GM19324 (cell line): Measurements from ENCODE around the gene PAK1IP1.
A peak's percentile ranks its signal among the peaks of the same experiment; 100 is the strongest.
"Not testable (repeated sequence)": the region's sequence is repeated elsewhere in the genome, so short reads cannot be mapped to it uniquely, and the experiment has no call there.

Source experiments
- ATAC-seq: cut with Tn5 transposase; IDR thresholded peaks from one replicate; pipeline ENCODE4 v1.9.1; 2021; ENCODE audit warnings: mild to moderate bottlenecking, moderate library complexity; ENCODE audit not compliant: unreplicated experiment, low FRiP score

PAK1IP1 gene, protein sequence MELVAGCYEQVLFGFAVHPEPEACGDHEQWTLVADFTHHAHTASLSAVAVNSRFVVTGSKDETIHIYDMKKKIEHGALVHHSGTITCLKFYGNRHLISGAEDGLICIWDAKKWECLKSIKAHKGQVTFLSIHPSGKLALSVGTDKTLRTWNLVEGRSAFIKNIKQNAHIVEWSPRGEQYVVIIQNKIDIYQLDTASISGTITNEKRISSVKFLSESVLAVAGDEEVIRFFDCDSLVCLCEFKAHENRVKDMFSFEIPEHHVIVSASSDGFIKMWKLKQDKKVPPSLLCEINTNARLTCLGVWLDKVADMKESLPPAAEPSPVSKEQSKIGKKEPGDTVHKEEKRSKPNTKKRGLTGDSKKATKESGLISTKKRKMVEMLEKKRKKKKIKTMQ

DNA sequence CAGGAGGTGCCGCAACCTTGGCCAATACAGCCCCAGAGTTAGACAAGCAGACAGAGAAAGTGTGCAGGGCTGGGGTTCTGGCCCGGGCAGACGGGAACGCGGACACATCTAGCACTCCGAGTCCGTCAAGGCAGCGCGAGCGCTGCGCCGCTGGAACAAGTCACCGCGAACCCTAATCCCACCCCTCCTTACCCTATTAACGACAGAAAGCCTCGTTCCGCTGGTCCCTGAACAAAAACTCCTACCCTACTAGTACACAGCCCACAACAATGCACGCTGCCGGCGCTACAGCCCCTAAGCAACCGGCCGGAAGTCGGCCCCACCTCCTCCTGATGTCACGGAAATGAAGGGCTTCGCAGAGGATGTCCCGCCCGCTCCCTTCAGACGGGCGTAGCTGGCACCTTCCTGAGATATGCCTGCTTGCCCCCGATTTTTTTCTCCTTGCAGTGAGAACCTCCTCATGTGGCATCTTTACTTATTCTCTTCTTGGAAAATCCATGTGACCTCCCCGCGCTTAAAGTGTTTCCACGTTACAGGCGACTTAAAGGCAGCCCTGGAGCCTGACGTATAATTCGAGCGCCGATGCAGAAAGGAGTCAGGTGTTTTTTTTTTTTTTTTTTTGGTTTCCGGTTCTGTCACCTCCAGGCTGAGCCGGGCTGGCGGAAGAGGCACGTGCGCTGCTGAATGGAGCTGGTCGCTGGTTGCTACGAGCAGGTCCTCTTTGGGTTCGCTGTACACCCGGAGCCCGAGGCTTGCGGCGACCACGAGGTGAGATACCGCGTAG is at the start of gene PAK1IP1, which contains the start of gene C6orf52:
Gene PAK1IP1 (plus strand): TSS at position 671 of the 784 bp plus-strand sequence. CDS start 14 bp downstream, at position 685.
Gene C6orf52 (minus strand): TSS at position 315 of the 784 bp plus-strand sequence. CDS start 7,066 bp downstream, outside the sequence.
- peak; percentile 99 for ATAC-seq

DNA sequence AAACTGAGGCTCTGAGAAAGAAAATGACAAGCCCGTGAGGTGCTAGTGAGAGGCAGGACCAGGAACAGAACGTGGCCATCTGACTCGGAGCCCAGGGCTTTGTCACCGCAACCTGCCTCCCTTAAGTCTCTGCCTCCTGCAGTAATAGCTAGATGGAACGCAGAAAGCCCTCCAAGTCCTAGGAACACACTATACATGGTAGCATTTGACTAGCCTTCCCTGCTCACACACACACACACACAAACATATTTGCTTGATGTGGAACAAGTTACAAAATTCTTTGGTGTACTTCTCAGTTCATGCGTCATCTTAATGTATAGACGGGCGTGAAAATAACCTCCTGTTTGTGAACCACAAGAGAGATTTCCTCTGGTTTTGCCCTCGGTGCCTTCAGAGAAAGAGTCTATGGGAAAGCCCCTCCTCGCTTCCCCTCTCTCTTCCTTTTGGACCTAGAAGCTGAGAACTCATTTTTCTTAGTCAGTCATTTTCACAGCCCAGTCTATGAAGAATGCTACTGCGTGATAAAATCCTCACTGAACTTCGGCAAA is 39.2 kb upstream of the PAK1IP1 start:
- ATAC-seq: no peak

DNA sequence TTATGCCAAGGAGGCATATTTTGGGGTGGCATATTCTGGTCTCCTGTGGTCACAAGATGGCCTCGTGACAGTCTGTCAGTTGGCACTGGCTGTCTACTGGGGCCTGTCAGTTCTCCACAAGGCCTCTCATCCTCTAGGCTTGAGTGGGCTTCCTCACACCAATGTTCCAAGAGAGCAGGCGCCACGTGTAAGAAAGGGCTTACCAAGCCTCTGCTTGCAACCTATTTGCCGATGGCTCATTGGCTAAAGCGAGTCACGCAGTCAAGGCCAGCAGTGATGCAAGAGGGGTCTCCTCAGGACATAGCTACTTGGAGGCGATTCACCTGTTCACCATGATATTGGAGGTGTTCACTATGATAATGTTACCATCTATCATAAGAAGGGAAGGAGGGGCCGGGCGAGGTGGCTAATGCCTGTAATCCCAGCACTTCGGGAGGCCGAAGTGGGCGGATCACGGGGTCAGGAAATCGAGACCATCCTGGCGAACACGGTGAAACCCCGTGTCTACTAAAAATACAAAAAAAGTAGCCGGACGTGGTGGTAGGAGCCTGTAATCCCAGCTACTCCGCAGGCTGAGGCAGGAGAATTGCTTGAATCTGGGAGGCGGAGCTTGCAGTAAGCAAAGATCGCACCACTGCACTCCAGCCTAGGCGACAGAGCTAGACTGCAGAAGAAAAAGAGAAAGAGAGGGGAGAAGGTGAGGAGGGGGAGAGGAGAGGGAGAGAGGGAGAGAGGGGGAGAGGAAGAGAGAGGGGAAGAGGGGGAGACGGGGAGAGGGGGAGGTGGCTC is 35.7 kb upstream of the PAK1IP1 start:
- no peak for ATAC-seq

DNA sequence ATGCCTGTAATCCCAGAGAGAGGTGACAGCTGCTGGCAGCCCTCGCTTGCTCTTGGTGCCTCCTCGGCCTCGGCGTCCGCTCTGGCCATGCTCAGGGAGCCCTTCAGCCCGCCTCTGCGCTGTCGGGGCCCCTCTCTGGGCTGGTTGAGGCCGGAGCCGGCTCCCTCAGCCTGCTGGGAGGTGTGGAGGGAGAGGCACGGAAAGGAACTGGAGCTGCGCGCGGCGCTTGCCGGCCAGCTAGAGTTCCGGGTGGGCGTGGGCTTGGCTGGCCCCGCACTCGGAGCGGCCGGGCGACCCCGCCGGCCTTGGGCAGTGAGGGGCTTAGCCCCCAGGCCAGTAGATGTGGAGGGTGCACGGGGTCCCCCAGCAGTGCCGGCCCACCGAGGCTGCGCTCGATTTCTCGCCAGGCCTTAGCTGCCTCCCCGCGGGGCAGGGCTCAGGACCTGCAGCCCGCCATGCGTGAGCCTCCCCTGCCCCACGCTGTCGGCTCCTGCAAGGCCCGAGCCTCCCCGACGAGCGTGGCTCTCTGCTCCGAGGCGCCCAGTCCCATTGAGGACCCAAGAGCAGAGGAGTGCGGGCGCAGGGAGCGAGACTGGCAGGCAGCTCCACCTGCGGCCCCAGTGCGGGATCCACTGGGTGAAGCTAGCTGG is 34.9 kb upstream of the PAK1IP1 start:
- ATAC-seq: no peak

DNA sequence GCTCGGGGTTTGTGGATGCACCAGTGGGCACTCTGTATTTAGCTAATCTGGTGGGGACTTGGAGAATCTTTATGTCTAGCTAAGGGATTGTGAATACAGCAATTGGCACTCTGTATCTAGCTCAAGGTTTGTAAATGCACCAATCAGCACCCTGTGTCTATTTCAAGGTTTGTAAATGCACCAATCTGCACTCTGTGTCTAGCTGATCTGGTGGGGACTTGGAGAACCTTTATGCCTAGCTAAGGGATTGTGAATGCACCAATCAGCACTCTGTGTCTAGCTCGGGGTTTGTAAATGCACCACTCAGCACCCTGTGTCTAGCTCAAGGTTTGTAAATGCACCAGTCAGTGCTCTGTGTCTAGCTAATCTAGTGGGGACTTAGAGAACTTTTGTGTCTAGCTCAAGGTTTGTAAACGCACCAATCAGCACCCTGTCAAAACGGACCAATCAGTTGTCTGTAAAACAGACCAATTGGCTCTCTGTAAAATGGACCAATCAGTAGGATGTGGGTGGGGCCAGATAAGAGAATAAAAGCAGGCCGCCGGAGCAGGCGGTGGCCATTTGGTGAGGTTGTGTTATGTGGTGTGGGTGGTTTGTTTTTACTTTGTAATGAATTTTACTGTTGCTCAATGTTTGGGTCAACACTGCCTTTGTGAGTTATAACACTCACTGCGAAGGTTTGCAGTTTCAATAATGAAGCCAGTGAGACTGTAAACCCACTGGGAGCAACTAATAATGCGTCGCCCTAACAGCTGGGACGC is 34.2 kb upstream of the PAK1IP1 start:
- ATAC-seq: not testable (repeated sequence)

DNA sequence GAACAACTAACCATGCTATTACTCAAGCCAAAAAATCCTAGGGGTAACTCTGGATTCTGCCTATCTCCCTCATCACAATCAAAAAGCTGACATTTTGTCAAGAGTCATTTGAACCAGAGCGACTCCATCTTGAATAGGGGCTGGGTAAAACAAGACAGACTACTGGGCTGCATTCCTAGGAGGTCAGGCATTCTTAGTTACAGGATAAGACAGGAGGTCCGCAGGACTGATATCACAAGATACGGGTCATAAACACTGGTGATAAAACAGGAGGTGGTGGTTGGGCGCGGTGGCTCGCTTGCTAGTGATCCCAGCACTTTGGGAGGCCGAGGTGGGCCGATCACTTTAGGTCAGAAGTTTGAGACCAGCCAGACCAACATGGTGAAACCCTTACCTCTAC is 32.6 kb upstream of the PAK1IP1 start:
- no peak for ATAC-seq

DNA sequence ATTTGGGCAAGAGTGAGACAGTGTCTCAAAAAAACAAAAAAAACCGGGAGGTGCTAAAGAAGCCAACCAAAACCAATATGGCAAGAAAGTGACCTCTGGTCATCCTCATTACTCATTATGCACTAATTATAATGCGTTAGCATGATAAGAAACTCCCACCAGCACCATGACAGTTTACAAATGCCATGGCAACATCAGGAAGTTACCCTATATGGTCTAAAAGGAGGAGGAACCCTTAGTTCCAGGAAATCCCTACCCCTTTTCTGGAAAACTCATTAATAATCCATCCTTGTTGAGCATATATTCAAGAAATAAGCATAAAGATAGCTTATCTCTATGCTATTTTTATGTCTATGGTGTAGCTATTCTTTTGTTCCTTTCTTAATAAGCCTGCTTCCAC is 32.0 kb upstream of the PAK1IP1 start:
- ATAC-seq: no peak

DNA sequence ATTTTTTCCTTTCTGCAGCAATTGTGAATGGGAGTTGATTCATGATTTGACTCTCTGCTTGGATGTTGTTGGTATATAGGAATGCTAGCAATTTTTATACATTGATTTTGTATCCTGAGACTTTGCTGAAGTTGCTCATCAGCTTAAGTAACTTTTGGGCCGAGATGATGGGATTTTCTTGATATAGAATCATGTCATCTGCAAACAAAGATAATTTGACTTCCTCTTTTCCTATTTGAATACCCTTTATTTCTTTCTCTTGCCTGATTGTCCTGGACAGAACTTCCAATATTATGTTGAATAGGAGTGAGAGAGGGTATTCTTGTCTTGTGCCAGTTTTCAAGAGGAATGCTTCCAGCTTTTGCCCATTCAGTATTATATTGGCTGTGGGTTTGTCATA is 29.2 kb upstream of the PAK1IP1 start:
- ATAC-seq: not testable (repeated sequence)

DNA sequence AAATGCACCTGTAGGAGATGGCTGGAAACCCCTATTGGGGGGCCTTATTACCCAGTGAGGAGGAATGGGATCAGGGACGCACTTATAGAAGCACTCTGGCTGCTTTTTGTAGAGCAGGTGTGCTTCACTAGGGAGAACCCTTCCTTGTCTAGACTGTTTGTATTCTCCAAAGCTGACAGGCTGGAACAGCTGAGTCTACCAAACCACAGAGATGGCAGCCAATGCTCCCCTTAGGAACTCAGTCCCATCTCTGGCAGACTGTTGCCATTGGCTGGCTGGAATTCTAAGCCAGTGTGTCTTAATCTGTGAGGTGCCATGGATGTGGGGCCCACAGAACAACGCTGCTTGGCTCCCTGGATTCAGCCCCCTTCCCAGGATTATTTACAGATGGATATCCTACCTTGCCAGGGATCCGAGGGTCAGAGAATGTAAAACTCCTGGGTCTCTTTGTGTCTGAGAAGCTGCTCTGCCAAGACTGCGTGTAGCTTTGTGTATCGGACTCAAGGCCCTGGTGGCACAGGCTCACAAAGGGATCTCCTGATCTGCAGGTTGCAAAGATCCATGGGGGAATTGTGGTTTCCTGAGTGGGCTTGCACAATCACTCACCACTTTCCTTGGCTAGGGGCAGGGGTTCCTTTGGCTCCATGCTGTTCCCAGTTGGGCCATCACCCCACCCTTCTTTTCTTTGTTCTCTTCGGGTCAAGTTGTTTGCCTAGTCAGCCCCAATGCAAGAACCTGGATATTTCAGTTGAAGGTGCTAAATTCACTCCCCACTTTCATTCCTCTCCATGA is 26.4 kb upstream of the PAK1IP1 start:
- no peak for ATAC-seq

DNA sequence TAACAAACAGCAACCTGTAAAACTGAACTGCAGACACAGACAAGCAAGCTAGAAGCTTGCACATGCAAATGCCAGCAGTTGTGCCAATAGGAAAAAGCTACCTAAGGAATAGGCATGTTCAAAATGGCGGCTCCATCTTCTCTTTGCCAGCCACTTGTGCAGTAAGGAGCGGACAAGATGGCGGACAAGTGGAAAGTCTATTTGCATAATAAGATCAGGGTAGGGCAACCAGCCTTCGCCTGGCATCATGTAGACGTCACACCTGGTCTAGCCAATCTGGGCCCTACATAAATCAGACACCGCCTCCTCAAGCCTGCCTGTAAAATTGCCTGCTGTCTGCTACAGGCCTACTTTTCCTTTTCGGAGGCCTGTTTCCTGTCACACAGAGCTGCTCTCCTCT is 18.4 kb upstream of the PAK1IP1 start:
- no peak for ATAC-seq

DNA sequence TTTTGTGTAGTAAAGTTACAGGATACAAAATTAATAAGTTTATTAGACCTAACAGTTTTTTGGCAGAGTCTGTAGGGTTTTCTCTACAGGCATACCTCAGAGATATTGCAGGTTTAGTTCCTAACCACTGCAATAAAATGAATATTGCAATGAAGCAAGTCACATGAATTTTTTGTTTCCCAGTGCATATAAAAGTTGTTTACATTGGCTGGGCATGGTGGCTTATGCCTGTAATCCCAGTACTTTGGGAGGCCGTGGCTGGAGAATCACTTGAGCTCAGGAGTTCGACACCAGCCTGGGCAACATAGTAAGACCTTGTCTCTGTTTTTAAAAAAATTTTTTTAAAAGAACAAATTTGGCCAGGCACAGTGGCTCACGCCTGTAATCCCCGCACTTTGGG is 16.3 kb upstream of the PAK1IP1 start:
- ATAC-seq: no peak

DNA sequence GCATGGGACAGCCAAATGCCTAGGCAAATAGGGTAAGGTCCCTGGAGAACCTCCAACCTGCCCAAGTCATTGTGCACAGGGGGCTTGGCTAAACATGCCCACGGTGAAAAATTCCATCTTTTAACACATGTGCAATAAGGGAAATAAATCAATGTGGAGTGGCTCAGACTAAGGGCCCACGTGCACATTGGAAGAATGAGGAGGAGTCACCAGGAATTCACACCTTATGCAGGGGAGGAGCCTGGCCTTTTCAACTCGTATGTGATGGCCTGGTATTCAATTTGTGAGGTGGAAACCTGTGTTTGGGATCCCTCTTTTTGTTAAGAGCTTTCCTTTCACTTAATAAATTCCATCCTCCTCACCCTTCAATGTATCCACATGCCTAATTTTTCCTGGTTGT is 13.0 kb upstream of the PAK1IP1 start:
- ATAC-seq: no peak

DNA sequence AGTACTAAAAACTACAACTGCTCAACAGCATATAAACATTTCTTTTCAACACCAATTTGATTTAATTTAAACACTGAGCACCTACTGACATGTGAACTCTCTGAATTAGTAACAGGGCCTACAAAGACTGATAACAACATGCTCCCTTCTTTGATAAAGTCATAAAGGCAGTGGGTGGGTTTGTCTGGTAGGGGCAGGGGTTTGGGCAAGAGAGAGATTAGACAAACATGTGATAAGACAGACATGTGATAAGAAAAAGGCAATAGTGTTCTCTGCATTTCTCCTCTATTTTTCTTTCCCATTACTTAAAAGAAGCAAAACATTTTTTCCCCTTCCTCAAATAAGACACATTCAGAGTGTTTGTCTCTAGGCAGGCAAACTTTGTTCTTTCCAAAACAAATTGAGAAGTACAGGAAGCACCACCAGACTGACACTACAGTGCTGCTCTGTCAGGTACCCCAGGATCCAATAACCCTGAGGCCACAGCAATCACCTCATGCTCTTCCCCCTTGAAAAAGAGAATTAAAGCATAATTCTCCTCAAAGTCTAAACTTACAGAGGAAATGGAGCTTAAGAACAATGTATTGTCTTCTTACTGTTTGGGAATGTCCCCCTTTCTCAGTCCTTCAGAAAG is 12.3 kb upstream of the PAK1IP1 start:
- ATAC-seq: no peak

DNA sequence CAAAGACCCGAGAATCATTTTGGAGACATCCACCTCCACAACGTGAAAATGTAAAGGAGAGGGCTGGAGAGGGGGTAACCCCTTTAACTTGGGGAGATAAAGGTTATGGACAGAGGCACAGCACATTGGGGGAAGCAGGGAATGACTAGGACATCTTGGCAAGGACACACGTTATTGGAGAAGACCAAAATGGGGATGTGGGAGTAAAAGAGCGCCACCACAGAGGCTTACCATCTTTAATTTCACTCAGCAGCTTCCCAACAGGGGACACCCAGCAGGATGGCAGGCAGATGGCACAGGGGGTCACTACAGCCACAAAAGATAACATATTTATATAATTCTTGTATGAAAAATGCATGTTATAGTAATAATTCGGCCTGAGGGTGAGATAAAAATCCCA is 10.2 kb upstream of the PAK1IP1 start:
- ATAC-seq: no peak

DNA sequence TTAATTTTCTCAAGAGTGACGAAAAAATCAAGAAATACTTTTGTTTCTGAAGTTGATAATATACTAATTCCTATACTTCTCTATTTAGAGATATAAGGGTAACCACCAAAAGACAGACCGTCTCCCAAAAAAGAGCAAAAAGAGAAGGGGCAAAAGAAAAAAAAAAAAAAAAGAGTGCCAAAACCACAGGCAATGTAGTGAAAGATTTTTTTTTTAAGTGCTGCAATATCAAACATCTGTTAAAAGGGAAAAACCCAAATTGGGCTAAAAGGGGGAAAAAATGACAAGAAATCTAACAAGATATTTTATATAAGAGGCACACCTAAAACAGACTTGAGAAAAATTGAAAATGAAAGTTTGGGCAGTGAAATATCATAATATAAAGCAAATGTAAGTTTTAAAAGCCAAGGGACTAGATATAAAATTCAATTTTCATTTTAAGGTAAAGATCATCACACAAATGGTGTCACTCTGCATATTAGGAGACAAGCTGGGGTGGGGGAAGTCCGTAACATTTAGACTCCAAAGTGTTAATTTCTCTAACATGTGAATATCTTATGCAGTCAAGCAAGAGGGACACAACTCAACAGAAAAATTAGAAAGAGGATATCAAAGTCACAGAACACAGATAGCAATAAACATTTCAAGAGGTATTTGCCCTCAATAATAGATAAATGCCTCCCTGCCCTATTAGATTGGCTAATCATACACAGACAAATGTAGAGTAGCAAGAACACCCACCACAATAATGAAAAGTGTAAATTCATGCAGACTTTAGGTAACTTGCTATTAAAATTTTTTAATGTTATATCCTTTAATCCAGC is 9.5 kb upstream of the PAK1IP1 start:
- ATAC-seq: no peak

DNA sequence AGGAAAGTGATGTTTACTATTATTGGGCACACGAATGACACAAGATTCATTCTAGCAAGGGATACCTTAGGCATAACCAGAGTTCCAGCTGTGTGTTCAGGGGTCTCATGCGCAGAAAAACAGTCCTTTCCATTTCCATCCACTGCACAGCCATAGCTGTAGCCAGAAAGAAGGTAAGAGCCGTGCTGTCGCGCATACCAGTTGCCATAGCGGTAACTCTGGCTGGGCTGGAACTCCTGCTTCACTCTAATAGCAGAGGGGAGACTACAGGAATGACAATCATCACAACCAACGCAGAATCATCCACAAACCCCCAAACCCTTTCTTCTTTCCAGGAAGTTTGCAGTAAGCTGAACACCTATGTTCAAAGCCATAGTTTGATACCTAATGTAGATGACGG is 7.9 kb upstream of the PAK1IP1 start:
- ATAC-seq: no peak

DNA sequence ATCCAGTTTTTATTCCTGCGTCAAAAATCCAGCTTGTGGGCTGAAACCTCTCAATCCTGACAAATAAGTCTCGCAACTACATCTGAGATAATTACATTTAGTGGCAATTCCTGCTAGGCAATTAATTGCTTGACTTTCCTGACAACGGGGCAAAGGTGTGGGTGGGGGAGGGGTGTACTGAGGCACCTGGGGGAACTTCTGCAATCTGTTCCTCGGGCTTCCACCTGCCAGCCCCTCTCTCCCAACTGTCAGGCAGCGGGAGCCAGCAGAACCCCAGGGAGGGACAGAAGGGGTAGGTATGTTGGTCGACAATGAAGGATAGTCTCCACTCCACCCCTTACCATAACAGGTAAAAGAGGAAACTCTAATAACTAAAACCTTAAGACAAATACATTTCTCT is 7.2 kb upstream of the PAK1IP1 start:
- no peak for ATAC-seq
